Panc1 (cell line): ENCODE results near the gene CCDC77.

ENCODE experiments used
- POLR2AphosphoS5 ChIP-seq: IDR thresholded peaks from 2 replicates; pipeline ENCODE4 v1.6.1; 2012; ENCODE audit warnings: mild to moderate bottlenecking, low read depth, low read length, moderate library complexity
- TF ChIP-seq, protein P1 (sequence below), 2 experiments: IDR thresholded peaks; 2 replicates each; pipeline ENCODE4 v1.6.1; 2011 to 2012; ENCODE audit warnings: low read depth in 2 of 2, control low read depth in 1 of 2, low read length in 1 of 2, mild to moderate bottlenecking in 1 of 2, moderate library complexity in 1 of 2; ENCODE audit not compliant: insufficient read depth in 1 of 2
- TF ChIP-seq, protein P2 (sequence below): fragments of 450-650 bp; IDR thresholded peaks from 2 replicates; pipeline ENCODE4 v1.5.1; 2017; ENCODE audit warnings: mild to moderate bottlenecking

GRCh38 chr12:414859-415258 is 13.4 kb downstream of the CCDC77 start:
- no peak for TF ChIP-seq POLR2AphosphoS5
- TF ChIP-seq, protein P1, sequence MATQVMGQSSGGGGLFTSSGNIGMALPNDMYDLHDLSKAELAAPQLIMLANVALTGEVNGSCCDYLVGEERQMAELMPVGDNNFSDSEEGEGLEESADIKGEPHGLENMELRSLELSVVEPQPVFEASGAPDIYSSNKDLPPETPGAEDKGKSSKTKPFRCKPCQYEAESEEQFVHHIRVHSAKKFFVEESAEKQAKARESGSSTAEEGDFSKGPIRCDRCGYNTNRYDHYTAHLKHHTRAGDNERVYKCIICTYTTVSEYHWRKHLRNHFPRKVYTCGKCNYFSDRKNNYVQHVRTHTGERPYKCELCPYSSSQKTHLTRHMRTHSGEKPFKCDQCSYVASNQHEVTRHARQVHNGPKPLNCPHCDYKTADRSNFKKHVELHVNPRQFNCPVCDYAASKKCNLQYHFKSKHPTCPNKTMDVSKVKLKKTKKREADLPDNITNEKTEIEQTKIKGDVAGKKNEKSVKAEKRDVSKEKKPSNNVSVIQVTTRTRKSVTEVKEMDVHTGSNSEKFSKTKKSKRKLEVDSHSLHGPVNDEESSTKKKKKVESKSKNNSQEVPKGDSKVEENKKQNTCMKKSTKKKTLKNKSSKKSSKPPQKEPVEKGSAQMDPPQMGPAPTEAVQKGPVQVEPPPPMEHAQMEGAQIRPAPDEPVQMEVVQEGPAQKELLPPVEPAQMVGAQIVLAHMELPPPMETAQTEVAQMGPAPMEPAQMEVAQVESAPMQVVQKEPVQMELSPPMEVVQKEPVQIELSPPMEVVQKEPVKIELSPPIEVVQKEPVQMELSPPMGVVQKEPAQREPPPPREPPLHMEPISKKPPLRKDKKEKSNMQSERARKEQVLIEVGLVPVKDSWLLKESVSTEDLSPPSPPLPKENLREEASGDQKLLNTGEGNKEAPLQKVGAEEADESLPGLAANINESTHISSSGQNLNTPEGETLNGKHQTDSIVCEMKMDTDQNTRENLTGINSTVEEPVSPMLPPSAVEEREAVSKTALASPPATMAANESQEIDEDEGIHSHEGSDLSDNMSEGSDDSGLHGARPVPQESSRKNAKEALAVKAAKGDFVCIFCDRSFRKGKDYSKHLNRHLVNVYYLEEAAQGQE (IDR thresholded peaks at IDR 0.05; ENCODE audit: insufficient read depth in 1 of 2, low read depth in 2 of 2, low read length in 1 of 2), result no peak
- TF ChIP-seq, protein P2, sequence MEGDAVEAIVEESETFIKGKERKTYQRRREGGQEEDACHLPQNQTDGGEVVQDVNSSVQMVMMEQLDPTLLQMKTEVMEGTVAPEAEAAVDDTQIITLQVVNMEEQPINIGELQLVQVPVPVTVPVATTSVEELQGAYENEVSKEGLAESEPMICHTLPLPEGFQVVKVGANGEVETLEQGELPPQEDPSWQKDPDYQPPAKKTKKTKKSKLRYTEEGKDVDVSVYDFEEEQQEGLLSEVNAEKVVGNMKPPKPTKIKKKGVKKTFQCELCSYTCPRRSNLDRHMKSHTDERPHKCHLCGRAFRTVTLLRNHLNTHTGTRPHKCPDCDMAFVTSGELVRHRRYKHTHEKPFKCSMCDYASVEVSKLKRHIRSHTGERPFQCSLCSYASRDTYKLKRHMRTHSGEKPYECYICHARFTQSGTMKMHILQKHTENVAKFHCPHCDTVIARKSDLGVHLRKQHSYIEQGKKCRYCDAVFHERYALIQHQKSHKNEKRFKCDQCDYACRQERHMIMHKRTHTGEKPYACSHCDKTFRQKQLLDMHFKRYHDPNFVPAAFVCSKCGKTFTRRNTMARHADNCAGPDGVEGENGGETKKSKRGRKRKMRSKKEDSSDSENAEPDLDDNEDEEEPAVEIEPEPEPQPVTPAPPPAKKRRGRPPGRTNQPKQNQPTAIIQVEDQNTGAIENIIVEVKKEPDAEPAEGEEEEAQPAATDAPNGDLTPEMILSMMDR, result no peak
